Kidney capillary endothelial cell (primary cell): ENCODE data around the gene TNFRSF4.

Experiments used
- DNase-seq: peaks from one replicate; pipeline ENCODE4 v3.0.0-alpha.2; 2018; ENCODE audit warnings: low spot score

Gene TNFRSF4

GRCh38 chr1:1232796-1233566, 19.0 kb upstream of the TNFRSF4 start:
- no peak for DNase-seq

- DNase-seq, result no peak
Measured at GRCh38 chr1:1232208-1232795, 18.3 kb upstream of the TNFRSF4 start, which contains the start of gene B3GALT6. Gene B3GALT6 (plus strand): TSS chr1:1232237. CDS start chr1:1232279, 42 bp downstream.

GRCh38 chr1:1231400-1232207, 17.7 kb upstream of the TNFRSF4 start, which contains the start of gene SDF4:
Gene SDF4 (minus strand): TSS chr1:1232001. CDS start chr1:1228772, 3,229 bp downstream.
- DNase-seq, result peak; percentile 95

GRCh38 chr1:1230656-1231399, 16.9 kb upstream of the TNFRSF4 start:
- DNase-seq, result peak; percentile 58

GRCh38 chr1:1229770-1230169, 15.8 kb upstream of the TNFRSF4 start:
- no peak for DNase-seq

GRCh38 chr1:1228596-1229321, 14.8 kb upstream of the TNFRSF4 start:
- no peak for DNase-seq

- no peak for DNase-seq
Measured at GRCh38 chr1:1228187-1228586, 14.2 kb upstream of the TNFRSF4 start.

GRCh38 chr1:1227386-1227785, 13.4 kb upstream of the TNFRSF4 start:
- no peak for DNase-seq

- no peak for DNase-seq
Measured at GRCh38 chr1:1226566-1227362, 12.8 kb upstream of the TNFRSF4 start.

GRCh38 chr1:1225913-1226312, 12.0 kb upstream of the TNFRSF4 start:
- DNase-seq, result no peak

- no peak for DNase-seq
Measured at GRCh38 chr1:1225238-1225845, 11.4 kb upstream of the TNFRSF4 start.

- DNase-seq, result no peak
Measured at GRCh38 chr1:1223891-1224290, 9.9 kb upstream of the TNFRSF4 start.

GRCh38 chr1:1223321-1223720, 9.4 kb upstream of the TNFRSF4 start:
- no peak for DNase-seq

- no peak for DNase-seq
Measured at GRCh38 chr1:1222575-1223225, 8.7 kb upstream of the TNFRSF4 start.

GRCh38 chr1:1221887-1222574, 8.1 kb upstream of the TNFRSF4 start:
- DNase-seq, result no peak

- DNase-seq, result no peak
Measured at GRCh38 chr1:1220197-1220596, 6.2 kb upstream of the TNFRSF4 start.

- no peak for DNase-seq
Measured at GRCh38 chr1:1219341-1219740, 5.4 kb upstream of the TNFRSF4 start.

GRCh38 chr1:1218524-1219200, 4.7 kb upstream of the TNFRSF4 start:
- DNase-seq, result no peak
